ENCODE data around the gene INHBC. TPM values are rescaled to one million over a fixed set of nuclear protein-coding genes. Genes with fewer than 3 reads are reported as not detected.
"Not testable (repeated sequence)": the region's sequence is repeated elsewhere in the genome, so short reads cannot be mapped to it uniquely, and the experiment has no call there.

INHBC gene
- polyA plus RNA-seq, 1 of the 3 experiments (the other 2 are of a cell fraction): 0.08 TPM

DNA sequence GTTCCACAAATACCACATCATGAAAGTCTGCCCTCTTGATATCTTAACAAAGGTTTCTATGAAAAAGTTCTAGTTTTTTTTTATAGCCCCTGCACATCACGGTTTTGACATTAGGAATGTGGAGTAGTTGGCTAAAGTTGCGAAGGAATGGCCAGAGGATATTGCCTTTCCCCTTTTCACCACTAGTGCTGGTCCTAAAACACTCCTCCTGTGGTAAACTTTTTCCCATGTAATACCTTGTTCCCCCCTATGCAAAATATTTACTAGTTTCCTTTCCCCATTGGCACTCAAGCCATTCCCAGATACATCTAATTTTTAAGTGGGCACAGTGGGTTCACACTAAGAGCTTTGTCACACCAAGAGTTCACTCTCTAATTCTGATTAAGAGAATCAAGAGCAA lies 37.1 kb upstream of the INHBC start:
- Histone ChIP-seq H3K4me1 (ENCODE audit: control insufficient read depth in 1 of 2, insufficient read depth in 2 of 2, low read depth in 1 of 2, low read length in 1 of 2) (no peaks in the 10 kb centered on the region), H3K4me2 (no peak overlapping the region), H3K79me2 (ENCODE audit: insufficient read depth) (peaks cover 25% of the 10 kb centered on the region), H3K4me3 (ENCODE audit: low read depth in 2 of 2, low read length in 1 of 2) (no peak overlapping the region), H2AFZ (ENCODE audit: low read depth) (no peak overlapping the region), H4K20me1 (ENCODE audit: insufficient read depth) (no peaks in the 10 kb centered on the region), H3K27ac (ENCODE audit: low read depth in 2 of 2, low read length in 1 of 2) (no peak overlapping the region), H3K9me3 (no peaks in the 10 kb centered on the region), H3K27me3 (ENCODE audit: insufficient read depth) (no peaks in the 10 kb centered on the region), H3K9me2 (no peaks in the 10 kb centered on the region), H3K9ac (no peak overlapping the region), H3F3A (replicated peaks; ENCODE audit: insufficient read depth) (no peaks in the 10 kb centered on the region), H3K36me3 (replicated peaks in 1 of 2; ENCODE audit: control insufficient read depth in 1 of 2, insufficient read depth in 2 of 2, low read length in 1 of 2) (peaks cover 0 to 17% of the 10 kb centered on the region in 2 experiments)
- TF ChIP-seq TCF12 (IDR thresholded peaks at IDR 0.05) (no peak), RXRA (IDR thresholded peaks at IDR 0.05; ENCODE audit: borderline replicate concordance, low read depth) (no peak), FOXJ3 (CRISPR knock-in tag; IDR thresholded peaks at IDR 0.05) (no peak), YY1 (IDR thresholded peaks at IDR 0.05; ENCODE audit: low read depth) (no peak)
- TF ChIP-seq, protein P1, sequence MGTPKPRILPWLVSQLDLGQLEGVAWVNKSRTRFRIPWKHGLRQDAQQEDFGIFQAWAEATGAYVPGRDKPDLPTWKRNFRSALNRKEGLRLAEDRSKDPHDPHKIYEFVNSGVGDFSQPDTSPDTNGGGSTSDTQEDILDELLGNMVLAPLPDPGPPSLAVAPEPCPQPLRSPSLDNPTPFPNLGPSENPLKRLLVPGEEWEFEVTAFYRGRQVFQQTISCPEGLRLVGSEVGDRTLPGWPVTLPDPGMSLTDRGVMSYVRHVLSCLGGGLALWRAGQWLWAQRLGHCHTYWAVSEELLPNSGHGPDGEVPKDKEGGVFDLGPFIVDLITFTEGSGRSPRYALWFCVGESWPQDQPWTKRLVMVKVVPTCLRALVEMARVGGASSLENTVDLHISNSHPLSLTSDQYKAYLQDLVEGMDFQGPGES (IDR thresholded peaks at IDR 0.05; ENCODE audit: low read depth, low read length): no peak
- TF ChIP-seq, protein P2, sequence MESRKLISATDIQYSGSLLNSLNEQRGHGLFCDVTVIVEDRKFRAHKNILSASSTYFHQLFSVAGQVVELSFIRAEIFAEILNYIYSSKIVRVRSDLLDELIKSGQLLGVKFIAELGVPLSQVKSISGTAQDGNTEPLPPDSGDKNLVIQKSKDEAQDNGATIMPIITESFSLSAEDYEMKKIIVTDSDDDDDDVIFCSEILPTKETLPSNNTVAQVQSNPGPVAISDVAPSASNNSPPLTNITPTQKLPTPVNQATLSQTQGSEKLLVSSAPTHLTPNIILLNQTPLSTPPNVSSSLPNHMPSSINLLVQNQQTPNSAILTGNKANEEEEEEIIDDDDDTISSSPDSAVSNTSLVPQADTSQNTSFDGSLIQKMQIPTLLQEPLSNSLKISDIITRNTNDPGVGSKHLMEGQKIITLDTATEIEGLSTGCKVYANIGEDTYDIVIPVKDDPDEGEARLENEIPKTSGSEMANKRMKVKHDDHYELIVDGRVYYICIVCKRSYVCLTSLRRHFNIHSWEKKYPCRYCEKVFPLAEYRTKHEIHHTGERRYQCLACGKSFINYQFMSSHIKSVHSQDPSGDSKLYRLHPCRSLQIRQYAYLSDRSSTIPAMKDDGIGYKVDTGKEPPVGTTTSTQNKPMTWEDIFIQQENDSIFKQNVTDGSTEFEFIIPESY (IDR thresholded peaks at IDR 0.05; ENCODE audit: borderline replicate concordance, low read depth): no peak
- ChIA-PET POLR2A (no interaction called here), CTCF (interaction anchor here (1.6 kb wide), 1 partner anchor 65 kb away, joined by 3 read pairs; no protein-coding TSS in a partner anchor)
- WGBS (ENCODE audit: low lambda C conversion rate): 93% methylated on average over 2 of the region's 2 CpGs
- DNase-seq: no peak

DNA sequence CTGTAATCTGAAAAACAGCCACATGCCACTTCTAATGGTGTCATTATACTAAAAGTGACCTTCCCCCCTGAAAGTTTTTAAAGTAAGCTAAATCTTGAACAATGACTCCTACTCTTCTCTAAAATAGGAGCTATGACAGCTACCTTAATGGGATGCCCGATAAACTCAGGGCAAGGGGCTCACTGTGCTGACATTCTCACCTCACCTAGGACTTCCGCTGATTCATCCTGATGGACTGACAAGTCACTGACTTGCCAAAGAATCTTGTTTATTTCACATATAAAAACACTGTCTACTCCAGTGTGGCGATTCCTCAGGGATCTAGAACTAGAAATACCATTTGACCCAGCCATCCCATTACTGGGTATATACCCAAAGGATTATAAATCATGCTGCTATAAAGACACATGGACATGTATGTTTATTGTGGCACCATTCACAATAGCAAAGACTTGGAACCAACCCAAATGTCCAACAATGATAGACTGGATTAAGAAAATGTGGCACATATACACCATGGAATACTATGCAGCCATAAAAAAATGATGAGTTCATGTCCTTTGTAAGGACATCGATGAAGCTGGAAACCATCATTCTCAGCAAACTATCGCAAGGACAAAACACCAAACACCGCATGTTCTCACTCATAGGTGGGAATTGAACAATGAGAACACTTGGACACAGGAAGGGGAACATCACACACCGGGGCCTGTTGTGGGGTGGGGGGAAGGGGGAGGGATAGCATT lies 34.7 kb upstream of the INHBC start:
- CTCF ChIA-PET: interaction anchor here (1.6 kb wide), 1 partner anchor 54 kb away, joined by 4 read pairs; no protein-coding TSS in a partner anchor
- 95% methylated on average over 7 of the region's 7 CpGs for WGBS (ENCODE audit: low lambda C conversion rate)
- H3K27me3 ChIP-seq (ENCODE audit: insufficient read depth); H2AFZ ChIP-seq (ENCODE audit: low read depth); H4K20me1 ChIP-seq (ENCODE audit: insufficient read depth); POLR2A ChIA-PET; H3K9me2 ChIP-seq; DNase-seq; H3K4me3 ChIP-seq (ENCODE audit: low read depth in 2 of 2, low read length in 1 of 2); H3K9me3 ChIP-seq; H3K27ac ChIP-seq (ENCODE audit: low read depth in 2 of 2, low read length in 1 of 2); H3K4me1 ChIP-seq (ENCODE audit: control insufficient read depth in 1 of 2, insufficient read depth in 2 of 2, low read depth in 1 of 2, low read length in 1 of 2); H3K4me2 ChIP-seq; H3K9ac ChIP-seq; H3K36me3 ChIP-seq (replicated peaks in 1 of 2; ENCODE audit: control insufficient read depth in 1 of 2, insufficient read depth in 2 of 2, low read length in 1 of 2); H3F3A ChIP-seq (replicated peaks; ENCODE audit: insufficient read depth): not testable (repeated sequence)
- H3K79me2 ChIP-seq (ENCODE audit: insufficient read depth): peaks cover 20% of the 10 kb centered on the region

DNA sequence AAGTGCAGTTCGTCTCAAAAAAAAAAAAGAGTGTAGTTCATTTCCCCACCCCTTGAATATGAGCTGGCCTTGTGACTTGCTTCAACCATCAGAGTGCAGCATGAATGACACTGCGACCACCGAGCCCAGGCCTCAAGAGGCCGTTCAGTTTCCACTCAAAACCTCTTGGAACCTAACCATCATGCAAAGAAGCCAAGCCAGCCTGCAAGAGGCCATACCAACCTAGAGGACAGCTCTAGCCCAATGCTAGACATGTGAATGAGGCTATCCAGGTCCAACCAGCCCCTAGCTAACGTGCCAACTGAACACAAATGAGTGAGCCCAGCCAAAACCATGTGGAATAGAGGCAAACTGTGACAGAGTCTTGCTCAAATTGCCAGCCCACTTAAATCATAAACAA lies 33.4 kb upstream of the INHBC start:
- DNase-seq: no peak
- Histone ChIP-seq H3K27ac (ENCODE audit: low read depth in 2 of 2, low read length in 1 of 2) (no peak overlapping the region), H3K4me3 (ENCODE audit: low read depth in 2 of 2, low read length in 1 of 2) (no peak overlapping the region), H3K9ac (no peak overlapping the region), H3K79me2 (ENCODE audit: insufficient read depth) (peaks cover 31% of the 10 kb centered on the region), H3K27me3 (ENCODE audit: insufficient read depth) (no peaks in the 10 kb centered on the region), H3K36me3 (replicated peaks in 1 of 2; ENCODE audit: control insufficient read depth in 1 of 2, insufficient read depth in 2 of 2, low read length in 1 of 2) (no peaks in the 10 kb centered on the region), H3K9me3 (no peaks in the 10 kb centered on the region), H3K9me2 (no peaks in the 10 kb centered on the region), H3F3A (replicated peaks; ENCODE audit: insufficient read depth) (no peaks in the 10 kb centered on the region), H3K4me2 (no peak overlapping the region), H4K20me1 (ENCODE audit: insufficient read depth) (no peaks in the 10 kb centered on the region), H2AFZ (ENCODE audit: low read depth) (no peak overlapping the region), H3K4me1 (ENCODE audit: control insufficient read depth in 1 of 2, insufficient read depth in 2 of 2, low read depth in 1 of 2, low read length in 1 of 2) (no peaks in the 10 kb centered on the region)
- ChIA-PET POLR2A (interaction anchor here (0.6 kb wide), 1 partner anchor 129 kb away, joined by 3 read pairs; no protein-coding TSS in a partner anchor), CTCF (interaction anchor here (0.8 to 2.7 kb wide), 5 partner anchors 16 to 162 kb away, joined by 3 to 11 read pairs (median 3); partner anchors contain the start of gene GLI1)
- 88% methylated on average over 5 of the region's 5 CpGs for WGBS (ENCODE audit: low lambda C conversion rate)
- TF ChIP-seq NFIC (IDR thresholded peaks at IDR 0.05; ENCODE audit: borderline replicate concordance) (no peak), FOXM1 (IDR thresholded peaks at IDR 0.05; ENCODE audit: low read depth) (no peak), TEAD4 (IDR thresholded peaks at IDR 0.05; ENCODE audit: borderline replicate concordance, insufficient read depth) (no peak), MEF2A (IDR thresholded peaks at IDR 0.05; ENCODE audit: borderline replicate concordance, low read depth) (no peak), GATA2 (CRISPR knock-in tag; IDR thresholded peaks at IDR 0.05) (no peak), EP300 (IDR thresholded peaks at IDR 0.05; ENCODE audit: borderline replicate concordance in 1 of 2, low read depth in 1 of 2, low read length in 1 of 2) (no peak), CTCF (IDR thresholded peaks at IDR 0.05) (no peak), FOSL2 (IDR thresholded peaks at IDR 0.05; ENCODE audit: borderline replicate concordance, low read depth) (no peak)
- TF ChIP-seq, protein P2 (IDR thresholded peaks at IDR 0.05; ENCODE audit: borderline replicate concordance, low read depth): no peak
